Renal cortical epithelial cell (primary cell): ENCODE measurements around the gene PRSS2. TPM values are rescaled to one million over a fixed set of nuclear protein-coding genes. Genes with fewer than 3 reads are reported as not detected.
"Not testable (repeated sequence)": the region's sequence is repeated elsewhere in the genome, so short reads cannot be mapped to it uniquely, and the experiment has no call there.

ENCODE experiments used
- DNase-seq: peaks from one replicate; pipeline ENCODE4 v3.0.0-alpha.2; 2011; ENCODE audit warnings: low read depth
- total RNA-seq: library from RNA; depleted of rRNA; stranded (reverse); fragments of >200 nt; gene quantifications from 2 replicates; pipeline ENCODE4 v1.2.3, GENCODE V29; 2014

The PRSS2 gene
- not detected in 2 replicates for total RNA-seq

DNA sequence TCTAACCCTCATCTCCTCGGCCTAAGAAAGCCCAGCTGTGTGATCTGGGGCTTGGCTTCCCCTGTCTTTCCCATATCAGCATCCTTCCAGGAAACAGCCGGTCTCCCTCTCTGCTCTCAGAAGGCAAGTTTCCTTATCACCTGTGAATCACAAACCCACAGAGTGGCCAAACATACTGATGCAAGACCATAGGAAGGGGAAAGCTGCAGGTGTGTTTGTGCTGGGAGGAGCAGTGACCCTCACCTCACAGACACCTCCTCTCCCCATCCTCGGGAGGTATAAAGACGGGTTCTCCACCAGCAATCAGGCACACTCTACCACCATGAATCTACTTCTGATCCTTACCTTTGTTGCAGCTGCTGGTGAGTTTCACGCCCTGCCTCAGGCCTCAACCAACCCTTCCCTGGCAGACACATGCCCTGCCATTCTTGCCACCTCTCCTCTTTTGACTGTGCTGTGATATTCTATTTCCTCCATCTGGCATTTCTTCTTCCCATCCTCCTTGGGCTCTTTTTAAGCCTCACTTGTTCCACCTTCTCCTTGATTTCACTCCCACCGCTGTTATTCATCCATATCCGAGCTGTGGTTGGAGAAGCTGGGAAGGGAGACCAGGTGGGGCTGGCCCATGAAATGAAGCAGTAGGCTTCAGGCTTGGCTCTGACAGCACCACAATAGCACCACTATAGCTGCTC, at the start of gene PRSS2:
TSS of gene PRSS2 (plus strand) at position 310 of the 692 bp plus-strand sequence. CDS start at position 323, 13 bp downstream.
- no peak for DNase-seq

DNA sequence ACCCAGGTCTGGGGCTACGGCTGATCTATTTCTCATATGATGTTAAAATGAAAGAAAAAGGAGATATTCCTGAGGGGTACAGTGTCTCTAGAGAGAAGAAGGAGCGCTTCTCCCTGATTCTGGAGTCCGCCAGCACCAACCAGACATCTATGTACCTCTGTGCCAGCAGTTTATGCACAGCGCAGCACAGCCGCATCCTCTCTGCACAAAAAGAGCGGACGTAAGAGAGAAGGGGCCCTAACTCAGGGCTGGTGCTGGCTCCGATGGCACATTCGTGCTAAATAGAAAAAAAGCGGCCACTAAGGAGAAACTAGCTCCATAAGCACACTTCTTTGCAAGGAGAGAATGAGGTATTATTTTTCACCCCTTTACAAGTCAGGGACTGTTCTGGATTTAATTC, 49.8 kb upstream of the PRSS2 start:
- no peak for DNase-seq

DNA sequence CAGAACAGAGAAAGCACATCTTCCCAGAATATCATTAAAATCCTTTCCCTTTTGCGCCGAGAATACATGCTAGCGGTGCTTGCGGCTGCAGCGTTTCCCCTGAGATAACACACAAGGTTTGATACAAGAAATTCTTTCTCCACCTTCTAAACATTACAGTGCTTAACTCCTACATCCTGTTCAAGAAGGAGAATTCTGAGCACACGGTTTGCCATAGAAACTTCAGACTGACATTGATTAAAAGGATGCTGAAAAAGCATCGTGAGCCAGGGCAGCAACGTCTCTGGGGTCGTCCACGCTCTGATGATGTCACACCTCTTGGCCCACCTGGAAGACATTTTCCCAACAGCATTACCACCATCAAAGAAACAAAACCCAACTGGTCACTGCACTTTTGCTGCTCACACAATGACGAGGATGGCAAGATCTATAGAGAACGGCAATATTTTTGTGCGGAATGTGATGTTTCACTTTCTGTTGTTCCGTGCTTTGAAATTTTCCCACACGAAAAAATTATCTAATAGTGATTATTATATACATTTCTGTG, 48.4 kb upstream of the PRSS2 start:
- DNase-seq = no peak

DNA sequence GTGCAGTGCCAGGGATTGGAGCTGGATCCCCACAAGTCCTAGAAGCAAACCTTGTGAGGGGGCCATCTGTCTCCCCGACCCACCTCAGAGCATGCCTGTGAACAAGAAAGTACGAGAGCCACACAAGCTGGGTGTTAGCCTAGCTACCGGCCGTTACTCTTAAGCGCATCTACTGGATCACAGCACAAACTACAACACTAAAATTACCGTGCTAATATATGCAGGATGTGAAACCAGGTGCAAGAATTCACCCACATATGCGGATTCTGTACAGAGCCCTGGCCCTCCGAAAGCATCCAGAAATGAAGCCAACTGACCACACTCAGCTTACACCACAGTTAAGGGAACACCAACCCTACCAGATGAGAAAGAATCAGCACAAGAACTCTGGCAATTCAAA, 37.5 kb upstream of the PRSS2 start:
- no peak for DNase-seq

DNA sequence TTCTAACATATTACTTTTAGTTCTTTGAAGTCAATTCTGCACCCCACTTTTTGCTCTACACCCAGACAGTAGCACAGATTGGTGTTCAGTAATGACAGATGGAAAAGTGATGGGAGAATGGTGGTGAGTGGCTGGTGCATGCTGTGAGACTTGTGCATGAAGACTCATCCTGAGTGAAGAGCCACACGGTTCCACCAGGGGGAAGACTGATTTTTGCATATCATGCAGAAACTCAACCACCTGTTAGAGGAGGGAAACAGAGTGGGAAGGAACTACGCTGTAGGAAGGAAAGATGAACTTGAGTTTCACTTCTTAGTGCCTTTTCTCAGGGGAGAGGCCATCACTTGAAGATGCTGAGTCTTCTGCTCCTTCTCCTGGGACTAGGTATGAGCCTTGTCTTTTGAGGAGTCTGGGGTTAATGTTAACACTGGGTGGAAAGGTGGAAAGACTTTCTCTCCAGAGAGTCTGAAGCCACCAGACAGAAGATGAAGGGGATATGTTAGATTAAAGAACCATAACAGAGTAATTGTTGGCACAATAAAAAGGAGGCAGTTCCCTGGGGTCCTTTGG, 30.8 kb upstream of the PRSS2 start:
- DNase-seq = no peak

DNA sequence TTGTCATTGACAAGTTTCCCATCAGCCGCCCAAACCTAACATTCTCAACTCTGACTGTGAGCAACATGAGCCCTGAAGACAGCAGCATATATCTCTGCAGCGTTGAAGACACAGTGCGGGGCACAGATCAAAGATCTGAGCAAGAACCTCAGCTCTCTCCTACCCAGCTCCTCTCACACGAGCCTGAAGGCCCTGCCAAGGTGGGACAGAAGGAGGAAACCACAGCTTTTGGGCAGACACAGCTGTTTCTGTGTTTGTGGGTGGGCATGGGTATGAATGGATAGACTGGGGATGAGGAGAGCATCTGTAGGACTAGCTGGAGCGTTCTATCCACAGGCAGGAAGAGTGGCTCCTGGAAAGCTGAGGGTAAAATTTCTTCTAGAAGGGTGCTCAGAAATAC, 30.0 kb upstream of the PRSS2 start:
- DNase-seq = no peak

DNA sequence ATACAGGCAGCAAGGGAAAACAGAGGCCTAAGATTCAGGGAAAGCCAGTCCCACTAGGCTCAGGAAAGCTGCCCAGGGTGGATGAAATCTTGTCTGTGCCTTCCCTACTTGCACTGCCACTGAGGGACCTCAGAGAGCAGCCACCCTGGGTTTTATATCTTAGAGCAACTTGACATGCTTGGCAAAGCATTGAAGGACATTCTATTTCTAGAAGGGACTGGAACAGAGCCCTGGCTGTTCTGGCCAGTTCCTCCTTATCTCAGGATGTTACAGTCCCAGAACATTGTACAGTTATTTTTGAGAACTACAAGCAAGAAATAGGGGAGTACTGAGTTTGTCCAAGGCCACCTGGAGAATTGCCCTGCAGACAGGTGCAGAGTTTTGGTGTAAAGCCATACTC, 28.8 kb upstream of the PRSS2 start:
- not testable (repeated sequence) for DNase-seq

DNA sequence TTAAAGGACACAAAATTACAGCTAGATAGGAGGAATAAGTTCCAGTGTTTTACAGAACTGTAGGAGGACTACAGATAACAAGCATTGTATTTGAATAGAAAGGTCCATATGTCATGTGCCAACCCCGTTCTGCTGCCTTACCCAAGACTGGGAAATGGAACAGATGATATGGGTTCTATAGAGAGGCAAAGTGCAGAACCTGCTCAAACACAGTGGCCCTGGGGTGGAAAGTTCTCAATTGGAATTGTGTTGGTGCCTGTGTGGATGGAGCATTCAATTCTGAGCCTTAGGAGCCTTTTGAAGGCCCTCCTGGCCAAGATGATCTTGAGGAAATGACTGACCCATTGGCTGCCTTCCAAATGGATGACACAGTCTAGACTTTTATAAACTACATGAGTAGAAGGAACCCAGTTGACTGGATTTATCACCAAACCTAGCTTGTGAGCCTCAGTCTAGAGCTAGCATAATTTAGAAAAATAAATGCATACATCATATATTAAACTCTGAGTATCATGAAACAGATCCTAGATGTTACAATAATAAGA, 25.6 kb upstream of the PRSS2 start:
- no peak for DNase-seq

DNA sequence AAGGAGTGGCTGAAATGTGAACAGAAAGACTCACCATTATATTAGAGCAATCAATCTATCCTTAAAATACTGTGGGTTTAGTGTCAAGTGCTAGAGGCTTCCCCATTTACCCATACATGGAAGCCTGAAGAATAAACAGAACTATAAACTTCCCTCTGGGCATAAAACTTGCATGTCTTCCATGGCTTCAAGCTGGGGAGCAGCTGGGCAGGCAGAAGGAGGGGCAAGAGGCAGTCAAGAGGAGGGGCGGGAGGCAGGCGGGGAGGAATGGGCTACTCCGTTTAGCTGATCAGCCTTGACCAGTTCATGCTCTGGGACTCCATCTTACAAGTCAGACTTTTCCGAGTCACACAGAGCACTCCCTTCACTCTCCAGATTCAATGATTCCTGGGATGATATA, 25.0 kb upstream of the PRSS2 start:
- DNase-seq = no peak

DNA sequence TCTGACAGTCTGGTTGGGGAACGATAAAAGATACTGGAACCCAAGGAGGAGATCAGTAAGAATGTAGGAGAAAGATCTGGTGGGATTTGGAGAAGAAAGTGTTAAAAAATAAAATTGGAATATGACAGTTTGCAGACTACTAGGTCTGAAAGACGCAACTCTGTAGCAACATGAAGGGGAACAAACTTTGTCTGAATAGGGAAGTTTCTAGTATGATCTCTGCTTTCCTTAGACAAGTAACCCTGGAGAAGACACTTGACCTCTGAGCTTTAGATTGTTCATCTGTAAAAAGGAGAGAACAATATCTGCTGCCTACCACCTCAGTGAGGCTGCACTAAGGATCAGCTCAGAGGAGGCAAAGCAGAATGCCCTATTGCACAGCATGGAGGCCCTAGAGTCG, 24.5 kb upstream of the PRSS2 start:
- no peak for DNase-seq

DNA sequence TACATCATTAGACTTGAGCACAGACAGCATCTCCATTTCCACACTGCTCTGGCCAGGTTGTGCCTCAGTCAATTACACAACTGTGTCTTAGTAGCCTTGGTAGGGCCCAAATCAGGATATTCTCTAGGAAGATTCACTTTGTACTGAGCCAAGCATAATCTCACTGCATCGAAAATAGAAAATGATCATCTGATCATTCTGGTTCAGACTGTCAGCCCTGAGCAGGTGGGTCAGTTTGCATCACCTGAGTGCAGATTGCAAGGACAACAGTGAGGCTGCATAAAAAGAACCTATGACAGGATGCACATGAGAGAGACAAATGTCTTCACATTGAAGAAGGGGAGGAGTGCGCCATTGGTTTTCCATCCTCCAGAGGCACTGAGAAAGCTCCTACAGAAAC, 22.4 kb upstream of the PRSS2 start:
- not testable (repeated sequence) for DNase-seq

DNA sequence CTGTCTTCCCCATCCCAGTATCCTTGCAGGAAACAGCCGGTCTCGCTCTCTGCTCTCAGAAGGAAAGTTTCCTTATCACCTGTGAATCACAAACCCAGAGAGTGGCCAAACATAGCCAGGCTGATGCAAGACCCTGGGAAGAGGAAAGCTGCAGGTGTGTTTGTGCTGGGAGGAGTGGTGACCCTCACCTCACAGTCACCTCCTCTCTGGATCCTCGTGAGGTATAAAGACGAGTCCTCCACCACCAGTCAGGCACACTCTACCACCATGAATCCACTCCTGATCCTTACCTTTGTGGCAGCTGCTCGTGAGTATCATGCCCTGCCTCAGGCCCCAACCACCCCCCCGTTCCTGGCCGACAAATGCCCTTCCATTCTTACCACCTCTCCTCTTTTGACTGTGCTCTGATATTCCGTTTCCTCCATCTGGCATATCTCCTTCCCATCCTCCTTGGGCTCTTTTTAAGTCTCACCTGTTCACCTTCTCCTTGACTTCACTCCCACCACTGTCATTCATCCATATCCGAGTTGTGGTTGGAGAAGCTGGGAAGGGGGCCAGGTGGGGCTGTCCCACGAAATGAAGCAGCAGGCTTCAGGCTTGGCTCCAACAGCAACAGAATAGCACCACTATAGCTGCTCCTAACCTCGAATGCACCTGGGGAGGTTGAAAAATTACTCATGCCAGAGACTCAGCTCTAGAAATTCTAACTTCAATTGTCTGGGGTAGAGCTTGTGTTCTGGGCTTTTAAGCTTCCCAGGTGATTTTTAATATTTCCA, 21.4 kb upstream of the PRSS2 start, which contains the start of gene PRSS1:
TSS of gene PRSS1 (plus strand) at position 255 of the 776 bp plus-strand sequence. CDS start at position 268, 13 bp downstream.
- no peak for DNase-seq

DNA sequence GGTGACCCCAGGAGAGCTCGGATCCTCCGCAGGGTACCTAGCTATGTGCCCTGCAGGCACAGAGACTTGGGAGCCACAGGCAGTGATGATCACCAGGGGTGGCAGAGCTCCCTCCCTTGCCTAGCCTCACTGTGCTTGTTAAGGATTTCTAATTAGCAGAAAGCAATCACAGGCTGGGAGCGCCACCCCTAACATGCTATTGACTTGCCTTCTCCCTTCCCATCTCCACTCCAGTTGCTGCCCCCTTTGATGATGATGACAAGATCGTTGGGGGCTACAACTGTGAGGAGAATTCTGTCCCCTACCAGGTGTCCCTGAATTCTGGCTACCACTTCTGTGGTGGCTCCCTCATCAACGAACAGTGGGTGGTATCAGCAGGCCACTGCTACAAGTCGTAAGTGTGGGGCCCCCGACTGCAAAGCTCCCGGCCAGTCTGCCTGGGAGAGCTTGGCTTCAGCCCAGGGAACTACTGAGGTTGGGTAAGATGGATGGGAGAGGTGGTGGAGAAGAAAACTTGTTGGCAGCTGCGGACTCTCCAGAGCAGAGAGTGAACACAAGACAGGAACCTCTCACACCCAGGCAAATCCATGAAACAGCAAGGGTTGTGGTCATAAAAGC, 20.3 kb upstream of the PRSS2 start:
- DNase-seq = no peak

DNA sequence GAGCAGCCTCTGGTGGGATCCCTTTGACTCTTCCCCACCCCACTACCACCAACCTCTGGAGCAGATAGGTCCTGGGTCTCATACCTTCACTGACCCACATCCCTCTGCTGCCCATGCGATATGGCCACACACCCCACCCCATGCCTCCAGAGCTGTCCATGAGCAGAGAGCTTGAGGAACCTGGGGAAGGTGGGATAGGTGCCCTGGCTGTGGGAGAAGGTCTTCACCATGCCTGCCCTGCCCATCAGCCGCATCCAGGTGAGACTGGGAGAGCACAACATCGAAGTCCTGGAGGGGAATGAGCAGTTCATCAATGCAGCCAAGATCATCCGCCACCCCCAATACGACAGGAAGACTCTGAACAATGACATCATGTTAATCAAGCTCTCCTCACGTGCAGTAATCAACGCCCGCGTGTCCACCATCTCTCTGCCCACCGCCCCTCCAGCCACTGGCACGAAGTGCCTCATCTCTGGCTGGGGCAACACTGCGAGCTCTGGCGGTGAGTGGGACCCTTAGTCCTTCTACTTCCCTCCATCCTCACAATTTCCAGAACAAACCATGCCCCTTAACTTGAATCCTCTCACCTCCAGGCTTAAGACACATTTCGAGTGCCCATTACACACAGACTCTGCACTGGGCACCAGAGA, 19.1 kb upstream of the PRSS2 start:
- DNase-seq = not testable (repeated sequence)

DNA sequence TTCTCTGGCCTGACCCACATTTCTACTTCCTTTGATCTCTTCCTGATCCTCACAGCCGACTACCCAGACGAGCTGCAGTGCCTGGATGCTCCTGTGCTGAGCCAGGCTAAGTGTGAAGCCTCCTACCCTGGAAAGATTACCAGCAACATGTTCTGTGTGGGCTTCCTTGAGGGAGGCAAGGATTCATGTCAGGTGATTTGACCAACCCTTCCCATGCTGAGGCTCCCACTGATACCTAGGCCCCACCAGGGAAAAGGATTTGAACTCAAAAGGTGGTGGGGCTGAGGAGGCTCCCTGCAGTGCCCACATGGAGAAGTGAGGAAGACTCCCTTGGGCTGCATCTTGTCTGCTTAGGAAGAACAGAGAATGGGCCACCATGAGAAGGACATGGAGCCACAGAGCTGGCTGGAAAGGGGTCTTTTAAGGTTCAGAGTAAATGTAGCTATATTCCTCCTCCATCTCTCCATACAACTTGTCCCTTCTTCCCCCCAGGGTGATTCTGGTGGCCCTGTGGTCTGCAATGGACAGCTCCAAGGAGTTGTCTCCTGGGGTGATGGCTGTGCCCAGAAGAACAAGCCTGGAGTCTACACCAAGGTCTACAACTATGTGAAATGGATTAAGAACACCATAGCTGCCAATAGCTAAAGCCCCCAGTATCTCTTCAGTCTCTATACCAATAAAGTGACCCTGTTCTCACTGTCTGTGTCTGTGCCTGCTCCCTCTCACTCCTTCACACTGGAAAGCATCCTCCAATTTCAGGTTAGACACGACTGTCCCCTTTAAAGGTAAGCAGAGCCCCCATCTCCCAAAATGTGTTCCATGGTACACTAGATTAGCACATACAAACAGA, 18.2 kb upstream of the PRSS2 start:
- DNase-seq = no peak

DNA sequence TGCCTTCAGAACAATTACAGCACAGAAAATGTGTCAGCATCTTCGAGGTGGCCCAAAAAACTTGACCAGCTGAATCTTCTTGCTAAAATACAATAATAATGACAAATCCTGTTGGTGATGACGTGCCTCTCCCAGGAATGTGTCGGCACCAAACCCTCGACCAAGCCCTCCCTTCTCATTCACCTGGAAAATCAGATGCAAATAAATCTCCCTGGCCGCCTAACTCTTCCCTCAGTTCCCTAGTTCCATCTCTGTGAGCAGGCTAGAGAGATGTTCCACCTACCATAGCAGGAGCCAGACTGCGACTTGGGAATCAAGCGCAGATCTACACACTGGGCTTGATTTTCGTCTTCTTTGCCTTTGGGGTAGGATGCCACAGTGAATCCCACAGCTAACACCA, 17.4 kb upstream of the PRSS2 start:
- DNase-seq = no peak

DNA sequence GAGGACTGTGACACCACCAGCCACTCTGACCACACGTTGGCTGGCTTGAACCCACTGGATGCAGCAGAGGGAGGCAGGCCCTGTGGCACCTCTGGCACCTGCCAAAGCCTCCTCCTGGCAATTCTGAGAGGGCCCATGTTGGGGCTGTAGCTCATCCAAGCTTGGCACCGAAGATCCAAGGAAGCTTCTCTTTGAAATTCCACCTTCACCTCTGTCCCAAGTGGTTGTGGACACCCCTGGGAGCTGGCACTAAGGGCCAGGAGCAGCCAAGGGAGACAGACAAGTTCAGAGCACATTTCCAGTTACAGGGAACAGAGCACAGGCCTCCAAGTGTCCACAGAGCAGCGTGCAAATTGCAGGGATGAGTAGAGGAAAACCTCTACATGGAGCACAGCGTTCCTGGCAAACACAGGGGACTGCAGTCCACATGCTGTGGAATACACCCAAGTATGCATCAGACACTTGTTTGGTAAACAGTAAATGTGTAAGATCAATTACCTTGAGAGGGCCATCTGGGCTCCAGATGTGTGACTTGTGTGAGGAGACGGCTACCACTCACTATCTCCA, 16.8 kb upstream of the PRSS2 start:
- DNase-seq = not testable (repeated sequence)

DNA sequence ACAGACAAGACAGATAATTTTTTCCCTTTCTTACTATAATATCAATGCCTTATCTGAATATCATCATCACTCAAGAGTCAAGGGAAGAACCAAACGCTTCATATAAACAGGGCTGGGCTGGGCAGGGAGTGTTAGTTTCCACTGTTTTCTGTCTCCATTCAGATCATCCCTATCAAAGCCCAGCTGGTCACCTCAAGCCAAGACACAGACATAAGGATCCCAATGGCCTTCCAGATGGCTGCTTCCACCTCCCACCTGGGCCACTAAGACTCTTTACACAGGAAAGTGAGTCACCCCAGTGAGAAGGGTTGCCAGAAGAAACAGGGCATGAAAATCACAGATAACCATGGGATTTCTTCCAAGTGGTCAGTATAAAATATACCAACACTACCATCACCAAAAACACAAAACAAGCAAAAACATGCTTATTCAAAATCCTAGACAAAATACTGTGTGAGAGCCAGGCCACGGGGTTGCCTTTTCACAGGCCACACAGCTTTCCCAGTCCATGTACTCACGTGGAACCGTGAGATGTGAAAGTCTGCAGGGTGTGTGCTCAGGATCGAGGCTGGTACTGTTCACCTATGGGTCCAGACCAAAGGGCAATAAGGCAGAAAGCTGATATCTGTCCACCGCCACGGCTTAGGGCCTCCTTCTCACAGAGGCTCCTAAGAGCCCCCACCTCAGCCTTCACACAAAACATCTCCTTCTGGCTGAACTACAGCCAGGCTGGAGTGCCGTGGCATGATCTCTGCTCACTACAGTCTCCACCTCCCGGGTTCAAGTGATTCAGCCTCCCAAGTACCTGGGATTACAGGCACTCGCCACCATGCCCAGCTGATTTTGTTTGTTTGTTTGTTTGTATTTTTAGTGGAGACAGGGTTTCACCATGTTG, 15.8 kb upstream of the PRSS2 start:
- DNase-seq = no peak

DNA sequence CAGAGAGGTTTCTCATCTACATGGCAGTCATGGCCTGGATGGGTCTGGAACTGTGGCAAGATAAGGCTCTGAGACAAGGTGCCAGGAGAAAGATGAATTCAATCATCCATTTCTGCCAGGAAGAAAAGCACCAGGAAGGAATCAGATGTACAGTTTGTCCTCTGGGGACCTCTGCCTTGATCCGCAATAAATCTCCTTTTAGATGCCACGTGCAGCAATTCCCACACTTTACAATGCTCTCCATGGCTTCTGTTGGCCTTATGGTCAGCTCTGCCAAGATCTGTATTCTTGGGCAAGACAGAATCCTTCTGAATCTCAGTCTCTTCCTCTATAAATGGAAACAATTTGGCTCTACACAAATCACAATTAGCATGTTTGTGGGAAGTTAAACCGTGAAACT, 12.5 kb upstream of the PRSS2 start:
- DNase-seq = not testable (repeated sequence)
